ENCODE results near the gene COG7.

DNA sequence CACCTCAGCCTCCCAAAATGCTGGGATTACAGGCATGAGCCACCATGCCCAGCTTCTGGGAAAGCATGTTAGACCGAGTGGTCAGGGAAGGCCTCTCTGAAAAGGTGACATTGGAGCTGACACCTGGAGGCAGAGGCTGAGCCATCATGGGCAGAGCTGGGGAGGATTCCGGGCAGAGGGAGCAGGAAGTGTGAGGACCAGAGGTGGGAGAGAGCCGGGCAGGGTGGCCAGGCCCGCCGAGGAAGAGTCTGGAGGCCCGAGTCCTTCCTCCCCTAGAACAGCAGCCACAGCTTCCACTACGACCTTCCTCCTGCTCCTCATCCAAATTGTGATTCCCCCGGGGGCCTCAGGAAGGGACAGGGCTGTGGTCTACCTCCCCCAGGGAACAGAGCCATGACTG, 74.7 kb downstream of the COG7 start:
- TF ChIP-seq HDGF (IDR thresholded peaks at IDR 0.05; ENCODE audit: borderline replicate concordance) (no peak), SP1 (IDR thresholded peaks at IDR 0.05) (no peak), SUZ12 (IDR thresholded peaks at IDR 0.05) (no peak), BHLHE40 (IDR thresholded peaks at IDR 0.05; ENCODE audit: borderline replicate concordance) (no peak), FOXK2 (IDR thresholded peaks at IDR 0.05) (no peak), LEF1 (IDR thresholded peaks at IDR 0.05; ENCODE audit: borderline replicate concordance) (no peak), CTBP1 (IDR thresholded peaks at IDR 0.05; ENCODE audit: borderline replicate concordance) (no peak), TARDBP (IDR thresholded peaks at IDR 0.05) (no peak)
